Mesothelial cell of epicardium (in vitro differentiated cells): Measurements from ENCODE around the gene XPNPEP1. TPM values are rescaled to one million over a fixed set of nuclear protein-coding genes. Genes with fewer than 3 reads are reported as not detected.
A peak's percentile ranks its signal among the peaks of the same experiment; 100 is the strongest.

Experiments
- DNase-seq, 2 experiments: peaks; one replicate each; pipeline ENCODE4 v3.0.0; 2021; ENCODE audit warnings: low spot score in 2 of 2; ENCODE audit not compliant: unreplicated experiment in 2 of 2
- H3K27ac Mint-ChIP-seq: 2 replicates; pipeline ENCODE4 v1.8.0; 2021; ENCODE audit warnings: mixed read lengths
- H3K27me3 Mint-ChIP-seq: 2 replicates; pipeline ENCODE4 v1.8.0; 2021; ENCODE audit warnings: low read depth, mixed read lengths
- H3K36me3 Mint-ChIP-seq: 2 replicates; pipeline ENCODE4 v1.8.0; 2021; ENCODE audit warnings: mixed read lengths
- H3K4me1 Mint-ChIP-seq: 2 replicates; pipeline ENCODE4 v1.8.0; 2021; ENCODE audit warnings: mixed read lengths
- H3K4me3 Mint-ChIP-seq: 2 replicates; pipeline ENCODE4 v1.8.0; 2021; ENCODE audit warnings: mild to moderate bottlenecking, moderate library complexity, mixed read lengths
- H3K9me3 Mint-ChIP-seq: 2 replicates; pipeline ENCODE4 v1.8.0; 2021; ENCODE audit warnings: mixed read lengths
- total RNA-seq: library from RNA; stranded (reverse); gene quantifications from 3 replicates; pipeline ENCODE4 v1.2.1, GENCODE V29; 2021
- TF ChIP-seq, protein P1 (sequence below): fragments of 200-600 bp; sonication (generic); IDR thresholded peaks from one replicate; pipeline ENCODE4 v1.5.0; 2021; ENCODE audit warnings: antibody characterized with exemption; ENCODE audit not compliant: unreplicated experiment

The XPNPEP1 gene
- total RNA-seq, 1 donor from 2014 or later: 87.7 TPM

DNA sequence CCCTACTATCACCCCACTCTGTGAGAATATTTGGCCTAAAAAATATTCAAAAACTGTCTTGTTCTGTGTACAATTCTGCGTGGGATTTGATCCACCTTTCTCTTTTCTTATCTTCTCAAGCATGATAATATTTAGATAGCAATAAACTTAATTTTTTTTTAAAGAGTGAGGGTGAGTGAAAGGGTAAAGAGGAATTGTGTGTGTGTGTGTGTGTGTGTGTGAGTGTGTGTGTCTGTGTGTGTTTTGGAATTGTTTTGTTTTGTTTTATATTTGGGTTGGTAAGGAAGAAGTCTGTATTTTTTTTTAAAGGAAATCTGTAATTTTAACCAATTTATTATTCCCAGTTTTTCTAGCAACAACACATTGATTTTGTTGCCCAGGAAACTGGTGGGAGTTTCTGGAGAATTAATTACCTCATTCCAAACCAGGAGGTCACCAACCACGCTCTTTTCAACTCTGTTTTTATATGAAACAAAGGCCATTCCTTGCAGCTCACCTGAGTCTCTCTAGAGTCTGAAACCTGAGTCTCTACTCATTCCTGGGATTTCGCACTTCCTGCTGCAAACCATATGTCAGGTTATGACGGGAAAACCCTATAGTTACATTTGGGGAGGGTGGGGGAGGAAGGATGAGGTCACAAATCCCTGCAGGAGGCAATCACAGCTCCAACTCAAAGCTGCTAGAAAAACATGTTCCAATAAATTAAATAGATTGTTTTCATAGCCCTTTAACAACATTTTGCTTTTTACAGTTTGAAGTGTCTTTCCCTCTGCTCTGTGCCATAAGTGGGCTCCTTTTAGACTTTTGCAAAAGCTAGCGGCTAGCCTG lies 38.1 kb upstream of the XPNPEP1 start:
- H3K9me3 Mint-ChIP-seq: no peaks in the 10 kb centered on the region
- no peak overlapping the region for H3K4me3 Mint-ChIP-seq
- peaks cover 42% of the 10 kb centered on the region for H3K4me1 Mint-ChIP-seq
- H3K36me3 Mint-ChIP-seq: no peaks in the 10 kb centered on the region
- no peak for DNase-seq
- TF ChIP-seq, protein P1, sequence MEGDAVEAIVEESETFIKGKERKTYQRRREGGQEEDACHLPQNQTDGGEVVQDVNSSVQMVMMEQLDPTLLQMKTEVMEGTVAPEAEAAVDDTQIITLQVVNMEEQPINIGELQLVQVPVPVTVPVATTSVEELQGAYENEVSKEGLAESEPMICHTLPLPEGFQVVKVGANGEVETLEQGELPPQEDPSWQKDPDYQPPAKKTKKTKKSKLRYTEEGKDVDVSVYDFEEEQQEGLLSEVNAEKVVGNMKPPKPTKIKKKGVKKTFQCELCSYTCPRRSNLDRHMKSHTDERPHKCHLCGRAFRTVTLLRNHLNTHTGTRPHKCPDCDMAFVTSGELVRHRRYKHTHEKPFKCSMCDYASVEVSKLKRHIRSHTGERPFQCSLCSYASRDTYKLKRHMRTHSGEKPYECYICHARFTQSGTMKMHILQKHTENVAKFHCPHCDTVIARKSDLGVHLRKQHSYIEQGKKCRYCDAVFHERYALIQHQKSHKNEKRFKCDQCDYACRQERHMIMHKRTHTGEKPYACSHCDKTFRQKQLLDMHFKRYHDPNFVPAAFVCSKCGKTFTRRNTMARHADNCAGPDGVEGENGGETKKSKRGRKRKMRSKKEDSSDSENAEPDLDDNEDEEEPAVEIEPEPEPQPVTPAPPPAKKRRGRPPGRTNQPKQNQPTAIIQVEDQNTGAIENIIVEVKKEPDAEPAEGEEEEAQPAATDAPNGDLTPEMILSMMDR: no peak
- H3K27me3 Mint-ChIP-seq: no peaks in the 10 kb centered on the region
- H3K27ac Mint-ChIP-seq: peak overlapping the region; percentile 90

GRCh38 chr10:109960682-109961081 lies 37.4 kb upstream of the XPNPEP1 start:
- Mint-ChIP-seq H3K9me3 (no peaks in the 10 kb centered on the region), H3K4me3 (no peak overlapping the region), H3K27ac (peak overlapping the region; percentile 90), H3K36me3 (no peaks in the 10 kb centered on the region), H3K27me3 (no peaks in the 10 kb centered on the region), H3K4me1 (peaks cover 42% of the 10 kb centered on the region)
- TF ChIP-seq, protein P1: no peak
- DNase-seq: no peak

GRCh38 chr10:109959259-109960145 lies 36.2 kb upstream of the XPNPEP1 start:
- TF ChIP-seq, protein P1: no peak
- Mint-ChIP-seq H3K27ac (no peak overlapping the region), H3K27me3 (no peaks in the 10 kb centered on the region), H3K4me1 (peaks cover 38% of the 10 kb centered on the region), H3K9me3 (no peaks in the 10 kb centered on the region), H3K36me3 (no peaks in the 10 kb centered on the region), H3K4me3 (no peak overlapping the region)
- no peak for DNase-seq

GRCh38 chr10:109958059-109958458 lies 34.7 kb upstream of the XPNPEP1 start:
- Mint-ChIP-seq H3K9me3 (no peaks in the 10 kb centered on the region), H3K4me1 (peaks cover 32% of the 10 kb centered on the region), H3K27me3 (no peaks in the 10 kb centered on the region), H3K27ac (peak overlapping the region; percentile 3), H3K4me3 (no peak overlapping the region), H3K36me3 (no peaks in the 10 kb centered on the region)
- DNase-seq: no peak
- TF ChIP-seq, protein P1: no peak

- Mint-ChIP-seq H3K36me3 (no peaks in the 10 kb centered on the region), H3K4me3 (no peak overlapping the region), H3K27ac (no peak overlapping the region), H3K9me3 (peaks cover 6% of the 10 kb centered on the region), H3K4me1 (peaks cover 27% of the 10 kb centered on the region), H3K27me3 (no peaks in the 10 kb centered on the region)
- TF ChIP-seq, protein P1: no peak
- no peak for DNase-seq
Measured at GRCh38 chr10:109957092-109957797, 33.9 kb upstream of the XPNPEP1 start.
